OCI-LY3 (cell line): ENCODE data around the gene SCN4A.
"Not testable (repeated sequence)": the region's sequence is repeated elsewhere in the genome, so short reads cannot be mapped to it uniquely, and the experiment has no call there.

ENCODE experiments used
- EZH2phosphoT487 ChIP-seq: fragments of 200-600 bp; shearing (Covaris generic); IDR thresholded peaks from 2 replicates; pipeline ENCODE4 v1.6.1; 2018; ENCODE audit warnings: antibody characterized with exemption, mixed run types, low read depth
- TF ChIP-seq, protein P1 (sequence below): fragments of 200-600, 300-600 bp; sonication (generic); IDR thresholded peaks from 2 replicates; pipeline ENCODE4 v1.5.1; 2014; ENCODE audit warnings: antibody characterized with exemption, low read length, low read depth

- TF ChIP-seq, protein P1, sequence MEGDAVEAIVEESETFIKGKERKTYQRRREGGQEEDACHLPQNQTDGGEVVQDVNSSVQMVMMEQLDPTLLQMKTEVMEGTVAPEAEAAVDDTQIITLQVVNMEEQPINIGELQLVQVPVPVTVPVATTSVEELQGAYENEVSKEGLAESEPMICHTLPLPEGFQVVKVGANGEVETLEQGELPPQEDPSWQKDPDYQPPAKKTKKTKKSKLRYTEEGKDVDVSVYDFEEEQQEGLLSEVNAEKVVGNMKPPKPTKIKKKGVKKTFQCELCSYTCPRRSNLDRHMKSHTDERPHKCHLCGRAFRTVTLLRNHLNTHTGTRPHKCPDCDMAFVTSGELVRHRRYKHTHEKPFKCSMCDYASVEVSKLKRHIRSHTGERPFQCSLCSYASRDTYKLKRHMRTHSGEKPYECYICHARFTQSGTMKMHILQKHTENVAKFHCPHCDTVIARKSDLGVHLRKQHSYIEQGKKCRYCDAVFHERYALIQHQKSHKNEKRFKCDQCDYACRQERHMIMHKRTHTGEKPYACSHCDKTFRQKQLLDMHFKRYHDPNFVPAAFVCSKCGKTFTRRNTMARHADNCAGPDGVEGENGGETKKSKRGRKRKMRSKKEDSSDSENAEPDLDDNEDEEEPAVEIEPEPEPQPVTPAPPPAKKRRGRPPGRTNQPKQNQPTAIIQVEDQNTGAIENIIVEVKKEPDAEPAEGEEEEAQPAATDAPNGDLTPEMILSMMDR: not testable (repeated sequence)
- not testable (repeated sequence) for TF ChIP-seq EZH2phosphoT487
Measured at GRCh38 chr17:63901971-63902370, 70.7 kb downstream of the SCN4A start.
